OCI-LY3 (cell line): ENCODE data around the gene ACACA.
A peak's percentile ranks its signal among the peaks of the same experiment; 100 is the strongest.
"Not testable (repeated sequence)": the region's sequence is repeated elsewhere in the genome, so short reads cannot be mapped to it uniquely, and the experiment has no call there.

Source experiments
- H2AFZ ChIP-seq: fragments of 200-600, 300-600 bp; shearing (Covaris generic); 2 replicates; pipeline ENCODE4 v1.6.0; 2014; ENCODE audit warnings: antibody characterized with exemption, low read depth, low read length
- H3K27ac ChIP-seq: fragments of 200-600, 300-600 bp; sonication (generic); 2 replicates; pipeline ENCODE4 v1.5.1; 2014; ENCODE audit warnings: mild to moderate bottlenecking, low read length, moderate library complexity, mixed read lengths
- H3K27me3 ChIP-seq: fragments of 200-600, 300-600 bp; sonication (generic); 2 replicates; pipeline ENCODE4 v1.6.1; 2014; ENCODE audit warnings: low read depth, low read length, mixed read lengths
- H3K36me3 ChIP-seq: fragments of 200-600, 300-600 bp; sonication (generic); replicated peaks from 2 replicates; pipeline ENCODE3; 2014; ENCODE audit warnings: low read depth, low read length, mixed read lengths
- H3K4me1 ChIP-seq: fragments of 300-600, 200-600 bp; sonication (generic); 2 replicates; pipeline ENCODE4 v1.6.1; 2014; ENCODE audit warnings: low read length, mixed read lengths
- H3K4me2 ChIP-seq: fragments of 200-600, 300-600 bp; sonication (generic); 2 replicates; pipeline ENCODE4 v1.6.1; 2014; ENCODE audit warnings: low read length, mixed read lengths
- H3K4me3 ChIP-seq: fragments of 300-600, 200-600 bp; sonication (generic); 2 replicates; pipeline ENCODE4 v1.5.1; 2014; ENCODE audit warnings: antibody characterized with exemption, mild to moderate bottlenecking, low read length, moderate library complexity
- H3K79me2 ChIP-seq: fragments of 300-600, 200-600 bp; shearing (Covaris generic); 2 replicates; pipeline ENCODE4 v1.6.1; 2014; ENCODE audit warnings: mild to moderate bottlenecking, low read length, mixed read lengths
- H3K9ac ChIP-seq: fragments of 300-600, 200-600 bp; shearing (Covaris generic); 2 replicates; pipeline ENCODE4 v1.6.0; 2014; ENCODE audit warnings: mild to moderate bottlenecking, low read length, moderate library complexity
- H3K9me3 ChIP-seq: fragments of 200-600, 300-600 bp; shearing (Covaris generic); 2 replicates; pipeline ENCODE4 v1.6.1; 2014; ENCODE audit warnings: low read length, mixed read lengths; ENCODE audit not compliant: insufficient read depth
- H4K20me1 ChIP-seq: fragments of 200-600, 300-600 bp; sonication (generic); 2 replicates; pipeline ENCODE4 v1.6.1; 2016; ENCODE audit warnings: low read length, mixed read lengths; ENCODE audit not compliant: insufficient read depth
- EZH2phosphoT487 ChIP-seq: fragments of 200-600 bp; shearing (Covaris generic); IDR thresholded peaks from 2 replicates; pipeline ENCODE4 v1.6.1; 2018; ENCODE audit warnings: antibody characterized with exemption, mixed run types, low read depth
- TF ChIP-seq, protein P1 (sequence below): fragments of 200-600, 300-600 bp; sonication (generic); IDR thresholded peaks from 2 replicates; pipeline ENCODE4 v1.5.1; 2014; ENCODE audit warnings: antibody characterized with exemption, low read length, low read depth

Gene ACACA

DNA sequence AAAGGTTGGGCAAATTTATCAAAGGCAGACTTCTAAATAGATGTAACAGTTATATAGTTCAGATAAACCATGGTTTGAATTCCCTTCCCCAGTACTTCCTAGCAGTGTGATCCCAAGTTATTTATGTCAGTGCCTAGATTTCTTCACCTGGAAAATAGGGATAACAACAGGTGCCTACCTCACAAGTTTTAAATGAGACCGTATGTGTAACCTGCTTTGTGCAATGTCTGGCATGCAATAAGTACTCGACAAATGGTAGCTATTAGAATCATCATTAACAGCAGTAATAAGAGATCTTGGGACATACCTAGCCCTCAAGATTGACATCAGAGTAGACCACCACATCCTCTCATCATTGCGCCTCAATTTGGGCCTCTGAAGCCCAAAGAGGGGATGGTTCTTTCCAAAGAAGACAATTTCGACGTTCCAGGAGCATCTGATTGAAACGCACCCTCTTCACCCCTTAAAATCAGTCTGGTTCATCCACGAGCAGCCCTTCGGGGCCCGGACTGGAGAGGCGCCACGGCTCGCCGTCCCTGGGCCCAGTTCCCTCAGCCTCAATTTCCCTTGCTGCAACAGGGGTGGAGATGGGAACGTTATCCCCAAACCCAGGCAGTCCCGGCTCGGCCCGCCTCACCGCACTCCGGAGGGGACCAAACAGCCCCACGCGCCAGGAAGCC is 541 bp downstream of the ACACA start:
- Histone ChIP-seq H3K27me3 (no peaks in the 10 kb centered on the region), H3K36me3 (peaks cover 9% of the 10 kb centered on the region)

DNA sequence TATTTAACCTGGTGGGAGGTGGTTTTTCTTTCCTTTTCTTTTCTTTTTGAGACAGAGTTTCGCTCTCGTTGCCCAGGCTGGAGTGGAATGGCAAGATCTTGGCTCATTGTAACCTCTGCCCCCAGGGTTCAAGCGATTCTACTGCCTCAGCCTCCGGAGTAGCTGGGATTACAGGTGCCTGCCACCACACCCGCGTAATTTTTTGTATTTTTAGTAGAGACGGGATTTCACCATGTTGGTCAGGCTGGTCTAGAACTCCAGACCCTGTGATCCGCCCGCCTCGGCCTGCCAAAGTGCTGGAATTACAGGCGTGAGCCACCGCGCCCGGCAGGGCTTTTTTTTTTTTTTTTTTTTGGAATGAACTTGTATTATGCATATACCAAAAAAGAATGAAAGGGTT is 1.1 kb downstream of the ACACA start:
- not testable (repeated sequence) for H3K27me3 ChIP-seq, H2AFZ ChIP-seq, H3K9me3 ChIP-seq, H3K36me3 ChIP-seq, H4K20me1 ChIP-seq, H3K27ac ChIP-seq
- Histone ChIP-seq H3K79me2 (peaks cover 48% of the 10 kb centered on the region), H3K4me3 (peak overlapping the region; percentile 97), H3K4me1 (peaks cover 22% of the 10 kb centered on the region), H3K9ac (peak overlapping the region; percentile 98), H3K4me2 (peak overlapping the region; percentile 86)

More for the DNA sequence above, 541 bp downstream of the ACACA start:
- Histone ChIP-seq H3K4me2 (peak overlapping the region; percentile 86), H3K9ac (peak overlapping the region; percentile 98), H3K4me3 (peak overlapping the region; percentile 97), H3K9me3 (no peaks in the 10 kb centered on the region), H3K27ac (peak overlapping the region; percentile 67), H3K79me2 (peaks cover 48% of the 10 kb centered on the region), H3K4me1 (peaks cover 22% of the 10 kb centered on the region), H2AFZ (peak overlapping the region; percentile 93), H4K20me1 (no peaks in the 10 kb centered on the region)
- TF ChIP-seq, protein P1, sequence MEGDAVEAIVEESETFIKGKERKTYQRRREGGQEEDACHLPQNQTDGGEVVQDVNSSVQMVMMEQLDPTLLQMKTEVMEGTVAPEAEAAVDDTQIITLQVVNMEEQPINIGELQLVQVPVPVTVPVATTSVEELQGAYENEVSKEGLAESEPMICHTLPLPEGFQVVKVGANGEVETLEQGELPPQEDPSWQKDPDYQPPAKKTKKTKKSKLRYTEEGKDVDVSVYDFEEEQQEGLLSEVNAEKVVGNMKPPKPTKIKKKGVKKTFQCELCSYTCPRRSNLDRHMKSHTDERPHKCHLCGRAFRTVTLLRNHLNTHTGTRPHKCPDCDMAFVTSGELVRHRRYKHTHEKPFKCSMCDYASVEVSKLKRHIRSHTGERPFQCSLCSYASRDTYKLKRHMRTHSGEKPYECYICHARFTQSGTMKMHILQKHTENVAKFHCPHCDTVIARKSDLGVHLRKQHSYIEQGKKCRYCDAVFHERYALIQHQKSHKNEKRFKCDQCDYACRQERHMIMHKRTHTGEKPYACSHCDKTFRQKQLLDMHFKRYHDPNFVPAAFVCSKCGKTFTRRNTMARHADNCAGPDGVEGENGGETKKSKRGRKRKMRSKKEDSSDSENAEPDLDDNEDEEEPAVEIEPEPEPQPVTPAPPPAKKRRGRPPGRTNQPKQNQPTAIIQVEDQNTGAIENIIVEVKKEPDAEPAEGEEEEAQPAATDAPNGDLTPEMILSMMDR: no peak
- no peak for TF ChIP-seq EZH2phosphoT487

DNA sequence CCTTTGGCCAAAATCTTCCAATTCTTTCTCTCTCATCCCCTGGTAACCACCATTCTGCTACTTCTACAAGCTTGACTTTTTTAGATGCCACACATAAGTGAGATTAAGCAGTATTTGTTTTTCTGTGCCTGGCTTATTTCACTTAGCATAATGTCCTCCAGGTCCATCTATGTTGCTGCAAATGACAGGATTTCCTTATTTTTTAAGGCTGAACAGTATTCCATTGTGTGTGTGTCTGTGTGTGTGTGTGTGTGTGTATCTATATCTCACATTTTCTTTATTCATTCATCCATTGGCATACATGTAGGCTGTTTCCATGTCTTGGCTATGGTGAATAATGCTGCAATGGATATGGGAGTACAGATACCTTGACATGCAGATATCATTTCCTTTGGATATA is 6.1 kb downstream of the ACACA start:
- Histone ChIP-seq H3K79me2 (peaks cover 8% of the 10 kb centered on the region; the same call in 1 of the 2 replicates), H3K27me3 (no peaks in the 10 kb centered on the region), H3K27ac (no peak overlapping the region), H2AFZ (no peak overlapping the region), H3K9ac (no peak overlapping the region), H3K4me1 (peaks cover 14% of the 10 kb centered on the region), H3K36me3 (peaks cover 7% of the 10 kb centered on the region), H3K4me3 (no peak overlapping the region), H3K4me2 (no peak overlapping the region), H3K9me3 (no peaks in the 10 kb centered on the region), H4K20me1 (no peaks in the 10 kb centered on the region)
- TF ChIP-seq, protein P1: no peak
- no peak for TF ChIP-seq EZH2phosphoT487

DNA sequence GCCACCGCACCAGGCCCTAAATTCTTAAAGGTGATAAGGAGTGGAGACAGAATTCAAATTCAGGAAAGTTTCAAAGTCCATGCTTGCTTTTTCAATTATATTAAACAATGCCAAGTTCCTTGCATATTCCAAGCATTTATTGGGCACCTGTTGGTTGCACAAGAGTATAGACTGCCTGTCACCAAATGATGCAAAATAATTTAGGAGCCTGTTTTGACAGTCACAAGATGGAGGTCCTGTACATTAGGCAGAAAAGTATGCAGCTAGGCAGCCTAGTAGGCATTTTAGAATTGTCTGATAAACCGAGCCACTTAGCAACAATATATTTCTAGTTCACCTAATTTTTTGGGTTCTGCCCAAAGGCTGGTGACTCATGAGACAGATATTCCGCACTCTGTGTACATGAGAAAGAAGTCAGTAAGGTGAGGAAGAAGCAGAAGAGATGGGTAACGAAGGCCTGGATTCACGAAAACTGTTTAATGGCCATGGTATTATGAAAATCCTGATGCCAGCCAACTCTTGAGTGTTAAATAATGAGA is 7.3 kb downstream of the ACACA start:
- Histone ChIP-seq H3K4me2 (no peak overlapping the region), H3K4me1 (peaks cover 10% of the 10 kb centered on the region)
- TF ChIP-seq EZH2phosphoT487: no peak
- TF ChIP-seq, protein P1: no peak

More for the DNA sequence above, 7.3 kb downstream of the ACACA start:
- H4K20me1 ChIP-seq: no peaks in the 10 kb centered on the region
- H3K36me3 ChIP-seq: no peaks in the 10 kb centered on the region
- H3K9me3 ChIP-seq: no peaks in the 10 kb centered on the region
- H3K27ac ChIP-seq: no peak overlapping the region
- H3K9ac ChIP-seq: no peak overlapping the region
- no peaks in the 10 kb centered on the region for H3K27me3 ChIP-seq
- no peak overlapping the region for H3K4me3 ChIP-seq
- H2AFZ ChIP-seq: no peak overlapping the region
- no peaks in the 10 kb centered on the region for H3K79me2 ChIP-seq
